Subcutaneous adipose tissue (tissue), 4 donors: Measurements from ENCODE around the gene TAS2R14. TPM values are rescaled to one million over a fixed set of nuclear protein-coding genes. Genes with fewer than 3 reads are reported as not detected.

Experiments used
- CTCF ChIP-seq: fragments of 450-650 bp; IDR thresholded peaks from one replicate; pipeline ENCODE4 v1.5.1; 2016; ENCODE audit warnings: low read depth, mild to moderate bottlenecking, control low read depth, antibody characterized with exemption, moderate library complexity
- total RNA-seq, 4 donors: library from RNA; depleted of rRNA; stranded (reverse); fragments of >200 nt; gene quantifications; one replicate each; pipeline ENCODE4 v1.1.0, GENCODE V29; 2016

The TAS2R14 gene
- total RNA-seq: 1 to 10 TPM; 4.1 to 5.8 (median 4.1) TPM

- TF ChIP-seq CTCF: no peak
Observed at GRCh38 chr12:10939163-10939562, at the start of gene TAS2R14. TSS of gene TAS2R14 (minus strand) at chr12:10939263. CDS start at chr12:10939207, 56 bp downstream.

- no peak for TF ChIP-seq CTCF
Observed at GRCh38 chr12:10986812-10987211, 47.7 kb upstream of the TAS2R14 start, which contains the start of gene TAS2R50. TSS of gene TAS2R50 (minus strand) at chr12:10986912. CDS start at chr12:10986860, 52 bp downstream.

- TF ChIP-seq CTCF: no peak
Observed at GRCh38 chr12:10982244-10982643, 43.2 kb upstream of the TAS2R14 start.

GRCh38 chr12:10974965-10975364 lies 35.9 kb upstream of the TAS2R14 start:
- TF ChIP-seq CTCF: no peak

- no peak for TF ChIP-seq CTCF
Observed at GRCh38 chr12:10968765-10969456, 29.8 kb upstream of the TAS2R14 start.

GRCh38 chr12:10967409-10967808 lies 28.3 kb upstream of the TAS2R14 start:
- no peak for TF ChIP-seq CTCF

- TF ChIP-seq CTCF: no peak
Observed at GRCh38 chr12:10966314-10966713, 27.3 kb upstream of the TAS2R14 start.
